HL-60 (cell line): ENCODE data around the gene SCART1.

ENCODE experiments used
- DNase-seq, 2 experiments: peaks; one replicate each; pipeline ENCODE4 v3.0.0-alpha.2; 2010 to 2020; ENCODE audit warnings: low read depth in 1 of 2, low spot score in 1 of 2
- H3K27ac ChIP-seq: fragments of 250-450 bp; sonication (Bioruptor Pico); replicated peaks from 2 replicates; pipeline ENCODE4 v1.5.1; 2020; ENCODE audit warnings: mild to moderate bottlenecking, moderate library complexity
- H3K27me3 ChIP-seq: fragments of 250-450 bp; sonication (Bioruptor Pico); 2 replicates; pipeline ENCODE4 v1.5.1; 2021; ENCODE audit warnings: mild to moderate bottlenecking, moderate library complexity; ENCODE audit not compliant: insufficient read depth, poor library complexity, severe bottlenecking
- H3K4me3 ChIP-seq: replicated peaks from 2 replicates; pipeline ENCODE4 v1.5.1; 2011; ENCODE audit warnings: mild to moderate bottlenecking, control low read depth, low read length; ENCODE audit not compliant: insufficient read depth
- GABPA ChIP-seq: IDR thresholded peaks from 2 replicates; pipeline ENCODE4 v1.6.1; 2012; ENCODE audit warnings: low read depth
- POLR2AphosphoS5 ChIP-seq: IDR thresholded peaks from 2 replicates; pipeline ENCODE4 v1.6.1; 2012; ENCODE audit warnings: low read depth
- SPI1 ChIP-seq: IDR thresholded peaks from 2 replicates; pipeline ENCODE4 v1.6.1; 2012; ENCODE audit warnings: low read depth, mild to moderate bottlenecking, borderline replicate concordance
- TF ChIP-seq, protein P1 (sequence below): IDR thresholded peaks from one replicate; pipeline ENCODE4 v1.5.1; 2011; ENCODE audit warnings: low read length, control low read depth, inconsistent platforms; ENCODE audit not compliant: insufficient read depth
- TF ChIP-seq, protein P2 (sequence below): IDR thresholded peaks from 2 replicates; pipeline ENCODE4 v1.6.1; 2012; ENCODE audit warnings: low read depth; ENCODE audit not compliant: insufficient replicate concordance

Gene SCART1

DNA sequence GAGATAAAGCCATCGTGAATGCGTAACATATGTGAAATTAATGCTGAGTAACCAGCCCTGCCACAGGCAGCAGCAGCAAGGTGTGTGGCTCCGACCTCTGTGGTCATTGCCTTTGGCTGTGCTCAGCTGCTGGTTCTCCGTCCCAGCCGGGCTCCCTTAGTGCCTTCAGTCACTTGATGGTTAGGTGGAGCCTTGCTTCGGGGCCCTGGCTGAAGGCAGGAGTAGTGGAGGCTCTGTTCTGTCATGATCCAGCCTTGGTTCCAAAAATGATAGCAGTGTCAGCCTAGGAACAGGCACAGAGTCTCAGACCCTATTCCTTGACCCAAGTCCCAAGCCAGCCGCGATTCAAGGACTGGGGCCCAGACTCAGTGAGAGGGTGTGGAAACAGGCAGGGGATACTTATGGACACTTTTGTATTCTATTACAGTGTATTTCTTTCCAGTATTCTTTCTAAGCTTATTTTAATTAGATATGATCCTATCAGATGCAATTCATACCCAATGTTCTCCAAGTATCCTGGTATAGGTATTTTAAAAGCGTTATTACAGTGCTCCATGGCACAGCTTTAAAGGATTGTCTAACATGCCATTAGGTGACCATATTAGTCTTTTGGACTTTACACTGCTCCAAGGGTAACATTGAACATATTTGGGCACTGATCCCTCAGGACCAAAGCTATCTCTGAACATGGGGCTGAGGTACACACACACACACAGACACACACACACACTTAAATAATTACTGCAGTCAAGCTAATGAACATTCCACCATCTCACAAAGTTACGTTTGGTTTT, 9.0 kb downstream of the SCART1 start:
- H3K4me3 ChIP-seq, result no peak overlapping the region
- H3K27ac ChIP-seq, result no peak overlapping the region
- TF ChIP-seq, protein P1, sequence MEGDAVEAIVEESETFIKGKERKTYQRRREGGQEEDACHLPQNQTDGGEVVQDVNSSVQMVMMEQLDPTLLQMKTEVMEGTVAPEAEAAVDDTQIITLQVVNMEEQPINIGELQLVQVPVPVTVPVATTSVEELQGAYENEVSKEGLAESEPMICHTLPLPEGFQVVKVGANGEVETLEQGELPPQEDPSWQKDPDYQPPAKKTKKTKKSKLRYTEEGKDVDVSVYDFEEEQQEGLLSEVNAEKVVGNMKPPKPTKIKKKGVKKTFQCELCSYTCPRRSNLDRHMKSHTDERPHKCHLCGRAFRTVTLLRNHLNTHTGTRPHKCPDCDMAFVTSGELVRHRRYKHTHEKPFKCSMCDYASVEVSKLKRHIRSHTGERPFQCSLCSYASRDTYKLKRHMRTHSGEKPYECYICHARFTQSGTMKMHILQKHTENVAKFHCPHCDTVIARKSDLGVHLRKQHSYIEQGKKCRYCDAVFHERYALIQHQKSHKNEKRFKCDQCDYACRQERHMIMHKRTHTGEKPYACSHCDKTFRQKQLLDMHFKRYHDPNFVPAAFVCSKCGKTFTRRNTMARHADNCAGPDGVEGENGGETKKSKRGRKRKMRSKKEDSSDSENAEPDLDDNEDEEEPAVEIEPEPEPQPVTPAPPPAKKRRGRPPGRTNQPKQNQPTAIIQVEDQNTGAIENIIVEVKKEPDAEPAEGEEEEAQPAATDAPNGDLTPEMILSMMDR, result no peak
- no peak for TF ChIP-seq SPI1
- no peak for TF ChIP-seq GABPA
- TF ChIP-seq, protein P2, sequence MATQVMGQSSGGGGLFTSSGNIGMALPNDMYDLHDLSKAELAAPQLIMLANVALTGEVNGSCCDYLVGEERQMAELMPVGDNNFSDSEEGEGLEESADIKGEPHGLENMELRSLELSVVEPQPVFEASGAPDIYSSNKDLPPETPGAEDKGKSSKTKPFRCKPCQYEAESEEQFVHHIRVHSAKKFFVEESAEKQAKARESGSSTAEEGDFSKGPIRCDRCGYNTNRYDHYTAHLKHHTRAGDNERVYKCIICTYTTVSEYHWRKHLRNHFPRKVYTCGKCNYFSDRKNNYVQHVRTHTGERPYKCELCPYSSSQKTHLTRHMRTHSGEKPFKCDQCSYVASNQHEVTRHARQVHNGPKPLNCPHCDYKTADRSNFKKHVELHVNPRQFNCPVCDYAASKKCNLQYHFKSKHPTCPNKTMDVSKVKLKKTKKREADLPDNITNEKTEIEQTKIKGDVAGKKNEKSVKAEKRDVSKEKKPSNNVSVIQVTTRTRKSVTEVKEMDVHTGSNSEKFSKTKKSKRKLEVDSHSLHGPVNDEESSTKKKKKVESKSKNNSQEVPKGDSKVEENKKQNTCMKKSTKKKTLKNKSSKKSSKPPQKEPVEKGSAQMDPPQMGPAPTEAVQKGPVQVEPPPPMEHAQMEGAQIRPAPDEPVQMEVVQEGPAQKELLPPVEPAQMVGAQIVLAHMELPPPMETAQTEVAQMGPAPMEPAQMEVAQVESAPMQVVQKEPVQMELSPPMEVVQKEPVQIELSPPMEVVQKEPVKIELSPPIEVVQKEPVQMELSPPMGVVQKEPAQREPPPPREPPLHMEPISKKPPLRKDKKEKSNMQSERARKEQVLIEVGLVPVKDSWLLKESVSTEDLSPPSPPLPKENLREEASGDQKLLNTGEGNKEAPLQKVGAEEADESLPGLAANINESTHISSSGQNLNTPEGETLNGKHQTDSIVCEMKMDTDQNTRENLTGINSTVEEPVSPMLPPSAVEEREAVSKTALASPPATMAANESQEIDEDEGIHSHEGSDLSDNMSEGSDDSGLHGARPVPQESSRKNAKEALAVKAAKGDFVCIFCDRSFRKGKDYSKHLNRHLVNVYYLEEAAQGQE, result no peak
- no peak for TF ChIP-seq POLR2AphosphoS5
- no peaks in the 10 kb centered on the region for H3K27me3 ChIP-seq
- no peak for DNase-seq

DNA sequence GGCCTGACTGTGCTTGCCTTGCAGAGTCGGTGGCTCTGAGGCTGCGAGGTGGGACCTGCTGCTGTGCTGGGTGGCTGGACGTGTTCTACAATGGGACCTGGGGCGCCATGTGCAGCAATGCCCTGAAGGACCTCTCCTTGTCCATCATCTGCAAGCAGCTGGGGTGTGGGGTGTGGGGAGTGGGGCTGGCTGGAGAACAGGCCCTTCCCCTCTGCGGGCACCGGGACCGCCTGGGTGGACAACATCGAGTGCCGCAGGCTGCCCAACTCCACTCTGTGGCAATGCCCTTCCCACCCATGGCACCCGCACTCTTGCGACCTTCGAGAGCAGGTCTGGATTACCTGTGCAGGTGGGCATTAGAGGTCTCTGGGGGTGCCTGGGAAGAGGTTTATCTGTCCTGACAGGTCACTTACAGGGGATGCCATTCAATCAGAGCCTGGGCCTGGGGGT, 10.9 kb downstream of the SCART1 start:
- H3K27me3 ChIP-seq, result no peaks in the 10 kb centered on the region

DNA sequence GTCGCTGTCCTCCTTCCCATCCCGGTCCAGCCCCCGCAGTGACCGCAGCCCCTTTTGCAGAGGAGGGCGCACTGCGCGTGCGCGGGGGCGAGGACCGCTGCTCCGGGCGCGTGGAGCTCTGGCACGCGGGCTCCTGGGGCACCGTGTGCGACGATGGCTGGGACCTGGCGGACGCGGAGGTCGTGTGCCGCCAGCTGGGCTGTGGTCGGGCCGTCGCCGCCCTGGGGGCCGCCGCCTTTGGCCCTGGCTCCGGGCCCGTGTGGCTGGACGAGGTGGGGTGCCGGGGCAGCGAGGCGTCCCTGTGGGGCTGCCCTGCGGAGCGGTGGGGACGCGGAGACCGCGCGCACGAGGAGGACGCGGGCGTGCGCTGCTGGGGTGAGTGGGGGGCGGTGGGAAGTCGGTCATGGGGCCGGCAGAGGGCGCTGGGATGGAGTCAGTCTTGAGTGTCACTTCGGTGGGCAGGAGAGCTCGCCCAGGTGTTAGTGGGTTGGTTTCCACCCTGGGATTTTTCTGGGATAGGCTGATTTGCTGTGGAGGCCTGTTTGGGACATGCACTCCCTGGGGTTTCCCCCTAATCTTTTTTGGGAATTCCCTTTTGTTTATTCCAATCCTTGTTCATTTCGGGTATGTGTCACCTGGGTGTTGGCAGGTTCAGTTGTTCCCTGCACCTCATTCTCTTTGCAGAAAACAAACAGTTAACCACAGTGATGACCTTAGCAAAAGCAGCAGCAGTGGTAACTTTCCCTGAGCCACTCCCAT, 11.6 kb downstream of the SCART1 start:
- DNase-seq, result no peak
- Histone ChIP-seq H3K27ac (no peak overlapping the region), H3K27me3 (no peaks in the 10 kb centered on the region), H3K4me3 (no peak overlapping the region)
- TF ChIP-seq POLR2AphosphoS5 (no peak), SPI1 (no peak), GABPA (no peak)
- TF ChIP-seq, protein P1, result no peak
- TF ChIP-seq, protein P2, result no peak

More for the DNA sequence above, 10.9 kb downstream of the SCART1 start:
- H3K27ac ChIP-seq, result no peak overlapping the region
- TF ChIP-seq, protein P1, result no peak
- no peak for TF ChIP-seq GABPA
- no peak for TF ChIP-seq POLR2AphosphoS5
- TF ChIP-seq, protein P2, result no peak
- H3K4me3 ChIP-seq, result no peak overlapping the region
- no peak for DNase-seq
